CD8-positive, alpha-beta memory T cell (primary cell): ENCODE measurements around the gene ZNF474. TPM values are rescaled to one million over a fixed set of nuclear protein-coding genes. Genes with fewer than 3 reads are reported as not detected.
"Not testable (repeated sequence)": the region's sequence is repeated elsewhere in the genome, so short reads cannot be mapped to it uniquely, and the experiment has no call there.

Experiments
- CTCF ChIA-PET: fragments of 350-600 bp; sonication (Branson Sonifier 250); formaldehyde crosslinking; loops from one replicate; lab custom pipeline; 2021; ENCODE audit warnings: antibody characterized with exemption; lab: Charles Lee
- POLR2A ChIA-PET: fragments of 350-600 bp; sonication (Branson Sonifier 250); formaldehyde crosslinking; loops from one replicate; lab custom pipeline; 2021; ENCODE audit warnings: antibody characterized with exemption; lab: Charles Lee
- DNase-seq, 5 donors: peaks; one replicate each; pipeline versions ENCODE4 v3.0.0 to v3.0.0-alpha.2; 2020 to 2022; ENCODE audit warnings: mixed read lengths in 1 of 5
- H3K27ac ChIP-seq: one replicate; pipeline ENCODE4 v1.7.0; 2013; ENCODE audit warnings: low read depth, mild to moderate bottlenecking, low read length, moderate library complexity
- H3K27me3 ChIP-seq: 2 replicates; pipeline ENCODE4 v1.7.0; 2013; ENCODE audit warnings: low read length, mild to moderate bottlenecking; ENCODE audit not compliant: insufficient read depth, poor library complexity, severe bottlenecking
- H3K36me3 ChIP-seq: 2 replicates; pipeline ENCODE4 v1.7.0; 2013; ENCODE audit warnings: mild to moderate bottlenecking, low read length, moderate library complexity; ENCODE audit not compliant: insufficient read depth
- H3K4me1 ChIP-seq: 2 replicates; pipeline ENCODE4 v1.7.0; 2013; ENCODE audit warnings: mild to moderate bottlenecking, low read length, moderate library complexity; ENCODE audit not compliant: insufficient read depth
- H3K4me3 ChIP-seq: 2 replicates; pipeline ENCODE4 v1.7.0; 2013; ENCODE audit warnings: mild to moderate bottlenecking, low read length
- H3K9me3 ChIP-seq: 2 replicates; pipeline ENCODE4 v1.7.0; 2013; ENCODE audit warnings: mild to moderate bottlenecking, low read length
- H3K27ac Mint-ChIP-seq, 8 donors: one replicate each; pipeline ENCODE4 v1.8.0; 2020 to 2021; ENCODE audit warnings: mixed read lengths in 8 of 8, mild to moderate bottlenecking in 6 of 8, inconsistent platforms in 3 of 8, moderate library complexity in 3 of 8
- H3K27me3 Mint-ChIP-seq, 2 donors: one replicate each; pipeline ENCODE4 v1.8.0; 2020 to 2021; ENCODE audit warnings: mixed read lengths in 2 of 2, mild to moderate bottlenecking in 1 of 2, moderate library complexity in 1 of 2
- H3K36me3 Mint-ChIP-seq, 3 donors: one replicate each; pipeline ENCODE4 v1.8.0; 2020 to 2021; ENCODE audit warnings: mixed read lengths in 3 of 3, inconsistent platforms in 1 of 3, mild to moderate bottlenecking in 1 of 3
- H3K4me1 Mint-ChIP-seq, 3 donors: one replicate each; pipeline ENCODE4 v1.8.0; 2020 to 2021; ENCODE audit warnings: mixed read lengths in 3 of 3, inconsistent platforms in 1 of 3, mild to moderate bottlenecking in 1 of 3
- H3K4me3 Mint-ChIP-seq, 7 donors: one replicate each; pipeline ENCODE4 v1.8.0; 2020 to 2021; ENCODE audit warnings: mixed read lengths in 7 of 7, mild to moderate bottlenecking in 6 of 7, moderate library complexity in 4 of 7, inconsistent platforms in 2 of 7
- H3K9me3 Mint-ChIP-seq, 5 donors: one replicate each; pipeline ENCODE4 v1.8.0; 2020 to 2022; ENCODE audit warnings: mixed read lengths in 5 of 5, mild to moderate bottlenecking in 3 of 5, moderate library complexity in 2 of 5, inconsistent platforms in 1 of 5
- polyA plus RNA-seq: library from polyadenylated mRNA; unstranded; fragments of 300-500 nt; fragmentation: Illumina TruSeq; gene quantifications from one replicate; pipeline ENCODE4 v1.2.3, GENCODE V29; 2021
- total RNA-seq, 2 experiments: library from RNA; stranded (reverse); gene quantifications; one replicate each; pipeline ENCODE4 v1.2.3, GENCODE V29; 2021

The ZNF474 gene
- total and polyA plus RNA-seq, 3 experiments from 2014 or later, result 0.29 TPM; not detected in 2

- H3K9me3 Mint-ChIP-seq, result not testable (repeated sequence)
These were observed 35.1 kb upstream of the ZNF474 start for GRCh38 chr5:122094251-122094650.

GRCh38 chr5:122095158-122095557 is 34.2 kb upstream of the ZNF474 start:
- no peaks in the 10 kb centered on the region for H3K36me3 Mint-ChIP-seq
- H3K9me3 ChIP-seq, result no peaks in the 10 kb centered on the region
- CTCF ChIA-PET, result no interaction called here
- no peak overlapping the region for H3K4me3 ChIP-seq
- H3K27me3 Mint-ChIP-seq, result peaks cover 0 to 8% of the 10 kb centered on the region in 2 donors
- no peaks in the 10 kb centered on the region for H3K9me3 Mint-ChIP-seq
- no peaks in the 10 kb centered on the region for H3K4me1 ChIP-seq
- H3K27ac Mint-ChIP-seq, result no peak overlapping the region
- no peaks in the 10 kb centered on the region for H3K36me3 ChIP-seq
- no peaks in the 10 kb centered on the region for H3K27me3 ChIP-seq
- H3K4me3 Mint-ChIP-seq, result no peak overlapping the region
- H3K4me1 Mint-ChIP-seq, result no peaks in the 10 kb centered on the region
- POLR2A ChIA-PET, result no interaction called here
- DNase-seq, result no peak
- no peak overlapping the region for H3K27ac ChIP-seq

More at GRCh38 chr5:122094251-122094650, 35.1 kb upstream of the ZNF474 start:
- H3K4me3 ChIP-seq, H3K9me3 ChIP-seq, POLR2A ChIA-PET, H3K27ac ChIP-seq, H3K27me3 ChIP-seq, H3K4me3 Mint-ChIP-seq, H3K36me3 Mint-ChIP-seq, H3K4me1 ChIP-seq, DNase-seq, H3K27ac Mint-ChIP-seq, H3K27me3 Mint-ChIP-seq, H3K36me3 ChIP-seq, CTCF ChIA-PET, H3K4me1 Mint-ChIP-seq: not testable (repeated sequence)

GRCh38 chr5:122097391-122097790 is 32.0 kb upstream of the ZNF474 start:
- no peaks in the 10 kb centered on the region for H3K9me3 Mint-ChIP-seq
- H3K4me3 ChIP-seq, result no peak overlapping the region
- H3K27me3 Mint-ChIP-seq, result peaks cover 4 to 5% of the 10 kb centered on the region in 2 donors
- no peaks in the 10 kb centered on the region for H3K9me3 ChIP-seq
- POLR2A ChIA-PET, result no interaction called here
- no peak overlapping the region for H3K4me3 Mint-ChIP-seq
- H3K4me1 Mint-ChIP-seq, result no peaks in the 10 kb centered on the region
- H3K27ac Mint-ChIP-seq, result no peak overlapping the region
- CTCF ChIA-PET, result no interaction called here
- no peaks in the 10 kb centered on the region for H3K36me3 Mint-ChIP-seq
- H3K27me3 ChIP-seq, result no peaks in the 10 kb centered on the region
- no peak for DNase-seq
- H3K4me1 ChIP-seq, result no peaks in the 10 kb centered on the region
- H3K36me3 ChIP-seq, result no peaks in the 10 kb centered on the region
- no peak overlapping the region for H3K27ac ChIP-seq

GRCh38 chr5:122099060-122099790 is 30.1 kb upstream of the ZNF474 start:
- ChIA-PET POLR2A (no interaction called here), CTCF (no interaction called here)
- peaks cover 4 to 5% of the 10 kb centered on the region in 2 donors for H3K27me3 Mint-ChIP-seq
- no peak overlapping the region for H3K27ac Mint-ChIP-seq
- no peak for DNase-seq
- no peak overlapping the region for H3K4me3 Mint-ChIP-seq
- Histone ChIP-seq H3K4me1 (no peaks in the 10 kb centered on the region), H3K27me3 (no peaks in the 10 kb centered on the region), H3K27ac (no peak overlapping the region), H3K36me3 (no peaks in the 10 kb centered on the region), H3K4me3 (no peak overlapping the region), H3K9me3 (no peaks in the 10 kb centered on the region)
- no peaks in the 10 kb centered on the region for H3K9me3 Mint-ChIP-seq
- H3K4me1 Mint-ChIP-seq, result no peaks in the 10 kb centered on the region
- H3K36me3 Mint-ChIP-seq, result no peaks in the 10 kb centered on the region

- no peaks in the 10 kb centered on the region for H3K27me3 ChIP-seq
- no peaks in the 10 kb centered on the region for H3K4me1 ChIP-seq
- H3K36me3 ChIP-seq, result no peaks in the 10 kb centered on the region
- no peaks in the 10 kb centered on the region for H3K4me1 Mint-ChIP-seq
- ChIA-PET CTCF (no interaction called here), POLR2A (no interaction called here)
- DNase-seq, result no peak
- H3K27ac ChIP-seq, result no peak overlapping the region
- H3K9me3 ChIP-seq, result no peaks in the 10 kb centered on the region
- peaks cover 0 to 8% of the 10 kb centered on the region in 2 donors for H3K27me3 Mint-ChIP-seq
- no peaks in the 10 kb centered on the region for H3K36me3 Mint-ChIP-seq
- no peak overlapping the region for H3K4me3 ChIP-seq
- H3K27ac Mint-ChIP-seq, result no peak overlapping the region
- H3K9me3 Mint-ChIP-seq, result no peaks in the 10 kb centered on the region
- H3K4me3 Mint-ChIP-seq, result no peak overlapping the region
These were observed 27.6 kb upstream of the ZNF474 start for GRCh38 chr5:122101636-122102285.

- no peak overlapping the region for H3K4me3 ChIP-seq
- no peaks in the 10 kb centered on the region for H3K4me1 Mint-ChIP-seq
- H3K27me3 Mint-ChIP-seq, result peaks cover 0 to 8% of the 10 kb centered on the region in 2 donors
- H3K4me1 ChIP-seq, result no peaks in the 10 kb centered on the region
- H3K9me3 Mint-ChIP-seq, result no peaks in the 10 kb centered on the region
- H3K36me3 Mint-ChIP-seq, result no peaks in the 10 kb centered on the region
- no peak for DNase-seq
- H3K27ac Mint-ChIP-seq, result no peak overlapping the region
- no peak overlapping the region for H3K4me3 Mint-ChIP-seq
- ChIA-PET CTCF (no interaction called here), POLR2A (no interaction called here)
- no peak overlapping the region for H3K27ac ChIP-seq
- H3K9me3 ChIP-seq, result no peaks in the 10 kb centered on the region
- H3K27me3 ChIP-seq, result no peaks in the 10 kb centered on the region
- no peaks in the 10 kb centered on the region for H3K36me3 ChIP-seq
These were observed 26.5 kb upstream of the ZNF474 start for GRCh38 chr5:122102825-122103224.

GRCh38 chr5:122105909-122106308 is 23.4 kb upstream of the ZNF474 start:
- Histone ChIP-seq H3K9me3 (no peaks in the 10 kb centered on the region), H3K27me3 (no peaks in the 10 kb centered on the region), H3K4me3 (no peak overlapping the region), H3K36me3 (no peaks in the 10 kb centered on the region), H3K27ac (no peak overlapping the region), H3K4me1 (no peaks in the 10 kb centered on the region)
- POLR2A ChIA-PET, result no interaction called here
- Mint-ChIP-seq H3K27ac (no peak overlapping the region), H3K36me3 (no peaks in the 10 kb centered on the region), H3K27me3 (peaks cover 0 to 8% of the 10 kb centered on the region in 2 donors), H3K4me1 (no peaks in the 10 kb centered on the region), H3K4me3 (no peak overlapping the region), H3K9me3 (no peaks in the 10 kb centered on the region)
- no peak for DNase-seq
- CTCF ChIA-PET, result no interaction called here

GRCh38 chr5:122107016-122107415 is 22.3 kb upstream of the ZNF474 start:
- ChIA-PET POLR2A (no interaction called here), CTCF (no interaction called here)
- H3K9me3 Mint-ChIP-seq, result no peaks in the 10 kb centered on the region
- Histone ChIP-seq H3K27ac (no peak overlapping the region), H3K27me3 (no peaks in the 10 kb centered on the region), H3K4me1 (no peaks in the 10 kb centered on the region), H3K4me3 (no peak overlapping the region), H3K9me3 (no peaks in the 10 kb centered on the region), H3K36me3 (no peaks in the 10 kb centered on the region)
- peaks cover 0 to 6% of the 10 kb centered on the region in 2 donors for H3K27me3 Mint-ChIP-seq
- no peaks in the 10 kb centered on the region for H3K4me1 Mint-ChIP-seq
- no peak overlapping the region for H3K27ac Mint-ChIP-seq
- no peak overlapping the region for H3K4me3 Mint-ChIP-seq
- no peak for DNase-seq
- no peaks in the 10 kb centered on the region for H3K36me3 Mint-ChIP-seq
